GM12878 (cell line): ENCODE measurements around the gene CAMTA1. TPM values are rescaled to one million over a fixed set of nuclear protein-coding genes. Genes with fewer than 3 reads are reported as not detected.

Experiments used
- ATAC-seq: fragments of 200-7000 bp; cut with Tn5 transposase; 3 replicates; pipeline ENCODE4 v1.9.1; 2020; ENCODE audit warnings: mild to moderate bottlenecking, moderate library complexity
- BruUV-seq: library from RNA; stranded (reverse); fragments of 400-500 nt; replicated peaks from 2 replicates; lab custom pipeline; 2021; lab: Mats Ljungman, UMichigan
- CTCF ChIA-PET: fragments of 300-600 bp; sonication (Branson Sonifier 250); formaldehyde crosslinking; extraction: SDS; loops from one replicate; lab custom pipeline; 2021; ENCODE audit warnings: inconsistent platforms; lab: Yijun Ruan, JAX
- POLR2A ChIA-PET: fragments of 350-600 bp; formaldehyde crosslinking; extraction: SDS; loops from one replicate; lab custom pipeline; 2021; ENCODE audit warnings: inconsistent platforms; lab: Charles Lee
- RAD21 ChIA-PET: fragments of 300-600 bp; sonication (Branson Sonifier 250); formaldehyde crosslinking; loops from one replicate; lab custom pipeline; 2023; ENCODE audit warnings: antibody characterized with exemption; ENCODE audit not compliant: unreplicated experiment; lab: Charles Lee
- SMC1A ChIA-PET: fragments of 300-600 bp; sonication (Branson Sonifier 250); formaldehyde crosslinking; loops from one replicate; lab custom pipeline; 2023; ENCODE audit not compliant: unreplicated experiment, uncharacterized antibody; lab: Charles Lee
- DNase-seq: peaks from one replicate; pipeline ENCODE4 v3.0.0-alpha.2; 2011; ENCODE audit warnings: low read depth, low spot score
- FAIRE-seq: peaks from 3 replicates; lab custom pipeline; 2011; peaks lifted over from hg19 to GRCh38; lab: Jason Lieb, UNC
- H2AFZ ChIP-seq: 2 replicates; pipeline ENCODE4 v1.6.0; 2011; ENCODE audit warnings: low read depth, low read length, control low read depth; ENCODE audit not compliant: control insufficient read depth
- H3K27ac ChIP-seq: 2 replicates; pipeline ENCODE4 v1.5.1; 2011; ENCODE audit warnings: control low read depth; ENCODE audit not compliant: control insufficient read depth, insufficient read depth
- H3K27me3 ChIP-seq, 2 experiments: replicated peaks in 1 of 2; 2 replicates each; pipeline versions ENCODE4 v1.6.0 to v1.6.1; 2011; ENCODE audit warnings: low read length in 1 of 2; ENCODE audit not compliant: control insufficient read depth in 2 of 2, insufficient read depth in 2 of 2
- H3K36me3 ChIP-seq, 2 experiments: 2 replicates each; pipeline ENCODE4 v1.5.1; 2011; ENCODE audit warnings: low read length in 1 of 2; ENCODE audit not compliant: control insufficient read depth in 2 of 2, insufficient read depth in 2 of 2
- H3K4me1 ChIP-seq: 2 replicates; pipeline ENCODE4 v1.6.1; 2011; ENCODE audit warnings: mild to moderate bottlenecking, low read length, moderate library complexity, mixed read lengths; ENCODE audit not compliant: control insufficient read depth, insufficient read depth
- H3K4me2 ChIP-seq: 2 replicates; pipeline ENCODE4 v1.6.0; 2011; ENCODE audit warnings: control low read depth; ENCODE audit not compliant: control insufficient read depth, insufficient read depth
- H3K4me3 ChIP-seq: fragments of 200-600 bp; sonication (generic); 2 replicates; pipeline ENCODE4 v1.5.1; 2016
- H3K79me2 ChIP-seq: 2 replicates; pipeline ENCODE4 v1.6.0; 2011; ENCODE audit warnings: low read length; ENCODE audit not compliant: control insufficient read depth, insufficient read depth
- H3K9ac ChIP-seq: 2 replicates; pipeline ENCODE4 v1.8.0; 2011; ENCODE audit warnings: low read length, control low read depth, mixed read lengths; ENCODE audit not compliant: control insufficient read depth, insufficient read depth
- H3K9me3 ChIP-seq: replicated peaks from 3 replicates; pipeline ENCODE4 v1.5.1; 2011; ENCODE audit warnings: mild to moderate bottlenecking, low read length; ENCODE audit not compliant: control insufficient read depth, insufficient read depth
- H4K20me1 ChIP-seq: 2 replicates; pipeline ENCODE4 v1.6.0; 2011; ENCODE audit not compliant: control insufficient read depth, insufficient read depth
- ASH2L ChIP-seq: fragments of 300-600, 200-600 bp; sonication (generic); IDR thresholded peaks from 2 replicates; pipeline ENCODE4 v1.6.1; 2017; ENCODE audit warnings: low read depth, mild to moderate bottlenecking, borderline replicate concordance
- BCL11A ChIP-seq: IDR thresholded peaks from 2 replicates; pipeline ENCODE4 v1.6.1; 2011; ENCODE audit warnings: low read depth, low read length
- BMI1 ChIP-seq: fragments of 450-650 bp; IDR thresholded peaks from 2 replicates; pipeline ENCODE4 v1.6.1; 2016; ENCODE audit warnings: mild to moderate bottlenecking, moderate library complexity, borderline replicate concordance
- FOXK2 ChIP-seq: fragments of 450-650 bp; IDR thresholded peaks from 2 replicates; pipeline ENCODE4 v1.6.1; 2017; ENCODE audit warnings: mild to moderate bottlenecking, moderate library complexity
- HDGF ChIP-seq: fragments of 450-650 bp; IDR thresholded peaks from 2 replicates; pipeline ENCODE4 v1.6.1; 2016; ENCODE audit warnings: antibody characterized with exemption
- IKZF2 ChIP-seq, 2 experiments: fragments of 450-650 bp; IDR thresholded peaks; 2 replicates each; pipeline ENCODE4 v1.6.1; 2017; ENCODE audit warnings: mild to moderate bottlenecking in 2 of 2, moderate library complexity in 2 of 2
- KDM1A ChIP-seq: fragments of 200-600 bp; sonication (generic); IDR thresholded peaks from 2 replicates; pipeline ENCODE4 v1.6.1; 2016; ENCODE audit warnings: borderline replicate concordance
- MTA2 ChIP-seq: fragments of 450-650 bp; IDR thresholded peaks from 2 replicates; pipeline ENCODE4 v1.6.1; 2016; ENCODE audit warnings: low read depth, mild to moderate bottlenecking, moderate library complexity
- MXI1 ChIP-seq: fragments of 150-350 bp; IDR thresholded peaks from 2 replicates; pipeline ENCODE4 v1.6.1; 2011; ENCODE audit warnings: low read depth, mild to moderate bottlenecking, inconsistent platforms, low read length, improper control_type of control experiment
- NFYB ChIP-seq: IDR thresholded peaks from 2 replicates; pipeline ENCODE4 v1.6.1; 2011; ENCODE audit warnings: low read depth, mild to moderate bottlenecking, low read length, improper control_type of control experiment, moderate library complexity; ENCODE audit not compliant: insufficient read depth
- PML ChIP-seq: IDR thresholded peaks from 2 replicates; pipeline ENCODE4 v1.6.1; 2012; ENCODE audit warnings: low read length, inconsistent platforms
- POLR2AphosphoS5 ChIP-seq: IDR thresholded peaks from 2 replicates; pipeline ENCODE4 v1.6.1; 2011; ENCODE audit warnings: mild to moderate bottlenecking, low read length, inconsistent platforms
- RCOR1 ChIP-seq: conservative IDR thresholded peaks from 2 replicates; pipeline ENCODE4 v1.6.1; 2012; ENCODE audit warnings: low read depth, low read length, improper control_type of control experiment
- SMAD5 ChIP-seq: IDR thresholded peaks from 2 replicates; pipeline ENCODE4 v1.6.1; 2016; ENCODE audit warnings: antibody characterized with exemption, low read depth
- TCF12 ChIP-seq: IDR thresholded peaks from 2 replicates; pipeline ENCODE4 v1.6.1; 2011; ENCODE audit warnings: low read depth, mild to moderate bottlenecking, low read length
- WRNIP1 ChIP-seq: IDR thresholded peaks from 2 replicates; pipeline ENCODE4 v1.6.1; 2011; ENCODE audit warnings: low read depth, low read length, improper control_type of control experiment, borderline replicate concordance
- ZNF384 ChIP-seq: IDR thresholded peaks from 2 replicates; pipeline ENCODE4 v1.6.1; 2012; ENCODE audit warnings: low read depth, mild to moderate bottlenecking, low read length, improper control_type of control experiment, borderline replicate concordance
- WGBS: methylation state at CpG from one replicate; pipeline ENCODE4 v1.1.6; 2016; ENCODE audit warnings: low lambda C conversion rate; ENCODE audit not compliant: insufficient replicate concordance, insufficient coverage; ENCODE audit errors: missing lambda C conversion rate; 5-methylcytosine and 5-hydroxymethylcytosine counted together
- in situ Hi-C: fragments of 300-500 bp; cut with MboI; formaldehyde crosslinking; loops from 9 replicates; pipeline ENCODE4 v1.14.3; 2018; ENCODE audit warnings: mixed read lengths
- intact Hi-C: fragments of 100-400 bp; cut with micrococcal nuclease; formaldehyde crosslinking; loops from one replicate; pipeline ENCODE4 v1.14.2; 2022; ENCODE audit not compliant: unreplicated experiment
- polyA plus RNA-seq, 11 experiments: library from polyadenylated mRNA; depleted of rRNA in 4 of 11; unstranded in 6 of 11; stranded (reverse) in 5 of 11; fragments of >200 nt; fragmentation: Nextera tagmentation in 4 of 11; fragmentation: Illumina TruSeq in 1 of 11; extraction: Ambion mirVana in 4 of 11; extraction: Trizol in 1 of 11; gene quantifications; 1 replicate in 1 of 11; 2 replicates in 10 of 11; pipeline versions ENCODE4 v1.2.1 to v1.2.3, GENCODE V29; 2011 to 2016; ENCODE audit warnings: inconsistent platforms in 2 of 11, missing spikeins in 2 of 11, low read depth in 1 of 11
- total RNA-seq, 4 experiments: library from RNA; depleted of rRNA in 3 of 4; stranded (reverse); fragments of >200 nt in 3 of 4; fragmentation: Illumina TruSeq in 1 of 4; extraction: Trizol in 1 of 4; gene quantifications; 2 replicates each; pipeline versions ENCODE4 v1.2.1 to v1.2.3, GENCODE V29; 2013 to 2021

CAMTA1 gene
- total and polyA plus RNA-seq, 10 of the 15 experiments (the other 5 are each of a cell fraction or from before 2014, with no cell fraction given): 37.7 to 148 (median 76.4) TPM

GRCh38 chr1:7615138-7615537, 829.9 kb downstream of the CAMTA1 start:
- no peaks in the 10 kb centered on the region for H3K36me3 ChIP-seq
- ATAC-seq (no peak), FAIRE-seq (no peak), DNase-seq (no peak)
- no peaks in the 10 kb centered on the region for H3K4me1 ChIP-seq
- H3K4me2 ChIP-seq: no peak overlapping the region
- ChIA-PET POLR2A (no interaction called here), SMC1A (no interaction called here), CTCF (no interaction called here), RAD21 (no interaction called here)
- intact Hi-C loops (no loop called here), in situ Hi-C loops (no loop called here)
- no peak overlapping the region for H2AFZ ChIP-seq
- no peaks in the 10 kb centered on the region for H3K79me2 ChIP-seq
- no peaks in the 10 kb centered on the region for H3K9me3 ChIP-seq
- no peak for TF ChIP-seq WRNIP1
- no peak for TF ChIP-seq TCF12
- TF ChIP-seq KDM1A: no peak
- TF ChIP-seq POLR2AphosphoS5: no peak
- TF ChIP-seq PML: no peak
- no peak for TF ChIP-seq MTA2
- no peak for TF ChIP-seq IKZF2 (IDR thresholded peaks at IDR 0.05)
- TF ChIP-seq MXI1: no peak
- TF ChIP-seq NFYB: no peak
- TF ChIP-seq ASH2L: no peak
- no peak for TF ChIP-seq BMI1
- no peak for TF ChIP-seq HDGF
- no peak for TF ChIP-seq ZNF384
- no peak for TF ChIP-seq FOXK2
- TF ChIP-seq SMAD5: no peak
- no peak for TF ChIP-seq BCL11A
- TF ChIP-seq RCOR1: no peak
- 11% methylated on average over 5 of the region's 5 CpGs for WGBS
- H3K27ac ChIP-seq: no peak overlapping the region
- no peaks in the 10 kb centered on the region for H4K20me1 ChIP-seq
- no peaks in the 10 kb centered on the region for H3K27me3 ChIP-seq
- no peak overlapping the region for H3K4me3 ChIP-seq
- no peak overlapping the region for H3K9ac ChIP-seq
- BruUV-seq: no TSS peak
